GM19467 (cell line): ENCODE measurements around the gene FBLN1.

ENCODE experiments used
- ATAC-seq: cut with Tn5 transposase; IDR thresholded peaks from one replicate; pipeline ENCODE4 v1.9.1; 2021; ENCODE audit warnings: mild to moderate bottlenecking, moderate library complexity; ENCODE audit not compliant: unreplicated experiment

The FBLN1 gene

GRCh38 chr22:45503816-45504372 lies 1.2 kb downstream of the FBLN1 start:
- no peak for ATAC-seq

- ATAC-seq = no peak
Measured at GRCh38 chr22:45504373-45505341, 2.0 kb downstream of the FBLN1 start.

- ATAC-seq = no peak
Measured at GRCh38 chr22:45505991-45506747, 3.5 kb downstream of the FBLN1 start.

GRCh38 chr22:45506816-45507360 lies 4.2 kb downstream of the FBLN1 start:
- no peak for ATAC-seq

GRCh38 chr22:45507798-45508197 lies 5.1 kb downstream of the FBLN1 start:
- ATAC-seq = no peak

GRCh38 chr22:45508814-45509213 lies 6.1 kb downstream of the FBLN1 start:
- ATAC-seq = no peak

- ATAC-seq = no peak
Measured at GRCh38 chr22:45510376-45511232, 7.9 kb downstream of the FBLN1 start.

GRCh38 chr22:45511847-45512261 lies 9.2 kb downstream of the FBLN1 start:
- ATAC-seq = no peak

- no peak for ATAC-seq
Measured at GRCh38 chr22:45512363-45512762, 9.7 kb downstream of the FBLN1 start.

- ATAC-seq = no peak
Measured at GRCh38 chr22:45515676-45516075, 13.0 kb downstream of the FBLN1 start.

GRCh38 chr22:45516163-45516562 lies 13.5 kb downstream of the FBLN1 start:
- ATAC-seq = no peak

GRCh38 chr22:45516923-45517675 lies 14.4 kb downstream of the FBLN1 start:
- ATAC-seq = no peak

- no peak for ATAC-seq
Measured at GRCh38 chr22:45518136-45518535, 15.5 kb downstream of the FBLN1 start.

GRCh38 chr22:45518580-45518991 lies 15.9 kb downstream of the FBLN1 start:
- no peak for ATAC-seq

- no peak for ATAC-seq
Measured at GRCh38 chr22:45521178-45521577, 18.5 kb downstream of the FBLN1 start.

GRCh38 chr22:45522462-45522861 lies 19.8 kb downstream of the FBLN1 start:
- ATAC-seq = no peak

- no peak for ATAC-seq
Measured at GRCh38 chr22:45524157-45524556, 21.5 kb downstream of the FBLN1 start.

GRCh38 chr22:45524966-45525365 lies 22.3 kb downstream of the FBLN1 start:
- ATAC-seq = no peak

GRCh38 chr22:45525480-45525879 lies 22.8 kb downstream of the FBLN1 start:
- ATAC-seq = no peak

- no peak for ATAC-seq
Measured at GRCh38 chr22:45526281-45526680, 23.6 kb downstream of the FBLN1 start.
